GM19239 (cell line): ENCODE results near the gene SRGAP2B.
A peak's percentile ranks its signal among the peaks of the same experiment; 100 is the strongest.
"Not testable (repeated sequence)": the region's sequence is repeated elsewhere in the genome, so short reads cannot be mapped to it uniquely, and the experiment has no call there.

Source experiments
- DNase-seq: peaks from one replicate; pipeline ENCODE4 v3.0.0; 2011; ENCODE audit warnings: low spot score; ENCODE audit not compliant: insufficient read length
- FAIRE-seq: peaks from 2 replicates; lab custom pipeline; 2011; peaks lifted over from hg19 to GRCh38; lab: Jason Lieb, UNC

The SRGAP2B gene

DNA sequence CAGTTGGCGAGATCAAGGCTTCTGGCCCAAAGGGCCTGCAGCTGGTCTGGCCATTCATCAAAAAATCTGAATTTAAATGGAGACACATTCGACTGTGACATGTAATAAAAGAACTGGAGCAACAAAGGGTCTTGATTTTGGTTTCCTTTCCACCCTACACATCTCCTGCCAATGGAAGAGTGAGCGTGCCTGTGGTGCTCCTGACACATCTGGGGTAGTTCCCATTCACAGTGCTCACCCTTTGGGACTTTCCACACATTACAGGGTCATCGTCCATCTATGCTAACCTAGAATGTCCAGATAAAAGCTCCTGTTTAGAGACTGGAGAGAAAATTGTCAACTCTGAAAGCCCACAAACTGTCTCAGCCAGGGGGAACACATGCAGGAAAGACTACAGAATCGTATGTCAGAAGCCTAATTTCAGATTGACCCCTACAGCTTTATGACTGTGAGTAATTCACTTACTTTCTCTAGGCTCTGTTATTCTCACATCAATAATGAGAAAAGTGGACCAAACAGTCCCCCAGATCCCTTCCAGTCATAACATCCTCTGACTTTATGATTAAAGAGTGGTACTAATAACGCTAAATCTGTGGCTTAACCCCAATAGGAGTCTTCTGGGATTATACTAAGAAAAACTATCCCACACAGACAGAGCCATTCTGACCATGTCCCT is 46.8 kb downstream of the SRGAP2B start:
- DNase-seq, FAIRE-seq: not testable (repeated sequence)

DNA sequence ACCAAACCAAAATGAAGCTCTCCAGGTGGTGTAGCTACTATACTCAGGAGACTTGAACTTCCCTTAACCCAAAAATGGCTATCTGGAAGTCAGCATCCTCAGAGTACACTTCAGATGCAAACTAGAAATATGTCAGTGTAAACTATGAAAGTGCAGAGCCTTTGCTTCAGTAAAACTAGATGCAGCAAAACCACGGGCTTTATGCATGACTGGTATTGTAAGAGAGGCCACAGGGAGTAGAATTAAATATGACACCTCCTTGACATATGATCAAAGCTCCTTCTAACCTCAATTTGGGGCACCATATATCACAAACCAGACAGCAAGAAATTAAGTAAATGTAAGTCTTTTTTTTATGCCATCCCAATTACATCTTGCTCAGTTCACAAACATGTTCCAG is 47.6 kb downstream of the SRGAP2B start:
- FAIRE-seq, DNase-seq: not testable (repeated sequence)

DNA sequence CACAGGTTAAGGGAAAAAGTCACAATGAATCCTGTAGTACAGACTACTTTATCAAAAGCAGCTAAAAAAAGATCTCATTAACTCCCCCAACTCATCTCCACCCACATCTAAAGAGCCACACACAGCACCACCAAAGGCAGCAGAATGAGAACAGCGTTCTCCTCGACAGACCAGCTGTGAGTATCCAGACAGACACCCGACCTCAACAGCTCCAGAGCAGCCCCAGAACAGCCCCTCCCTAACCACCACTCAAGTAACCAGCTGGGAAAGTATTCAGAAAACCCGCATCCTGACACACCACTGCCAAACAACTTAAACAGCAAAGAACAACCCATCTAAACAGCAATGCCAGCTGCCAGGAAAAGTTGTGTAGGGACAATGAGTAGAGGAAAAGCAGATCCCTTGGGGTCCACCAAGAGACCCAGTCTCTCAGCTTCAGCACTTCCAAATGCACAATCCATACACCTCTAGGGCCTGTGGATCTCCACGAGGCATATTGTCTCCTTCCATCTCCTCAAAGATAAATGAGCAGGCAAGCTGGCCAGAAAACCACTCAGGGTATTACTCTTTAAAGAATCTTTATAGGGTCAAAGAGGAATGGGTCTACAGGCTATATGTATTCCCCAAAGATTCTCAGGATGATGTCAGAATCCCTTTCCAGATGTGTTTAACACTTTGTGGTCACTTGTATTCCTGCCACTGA is 49.4 kb downstream of the SRGAP2B start:
- DNase-seq, FAIRE-seq: not testable (repeated sequence)

DNA sequence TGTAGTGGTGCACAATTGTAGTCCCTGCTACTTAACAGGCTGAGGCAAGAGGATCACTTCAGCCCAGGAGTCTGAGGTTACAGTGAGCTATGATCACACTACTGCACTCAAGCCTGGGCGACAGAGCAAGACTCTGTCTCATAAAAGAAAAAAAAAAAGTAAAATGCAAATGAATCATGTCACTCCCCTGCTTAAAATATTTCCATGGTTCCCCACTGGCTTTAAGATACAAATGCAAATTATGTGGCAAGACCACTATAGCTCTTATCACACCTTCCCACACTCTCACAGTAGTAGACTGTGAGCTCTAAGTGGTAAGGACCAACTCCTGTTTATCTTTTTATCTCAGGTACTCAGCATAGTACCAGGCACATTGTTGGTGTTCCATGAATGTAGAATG is 53.6 kb downstream of the SRGAP2B start:
- not testable (repeated sequence) for FAIRE-seq, DNase-seq

DNA sequence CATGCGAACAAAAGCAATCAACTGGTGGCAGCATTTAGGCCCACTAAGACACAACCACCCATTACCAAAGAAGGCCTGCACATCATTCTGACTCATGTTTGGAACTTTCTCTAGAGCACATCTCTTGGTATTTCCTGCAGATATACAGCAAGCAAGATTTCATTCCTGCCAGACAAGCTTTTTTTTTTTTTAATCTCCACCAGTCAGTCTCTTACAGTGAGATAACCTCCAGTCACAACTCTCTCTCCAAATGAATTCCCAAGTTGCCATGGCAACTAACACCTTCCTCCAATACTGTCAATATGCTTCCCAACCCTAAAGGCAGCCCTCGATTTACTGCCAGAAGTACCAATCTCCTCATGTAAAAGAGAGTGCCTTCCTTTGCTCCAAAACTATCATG is 59.1 kb downstream of the SRGAP2B start:
- not testable (repeated sequence) for DNase-seq, FAIRE-seq

DNA sequence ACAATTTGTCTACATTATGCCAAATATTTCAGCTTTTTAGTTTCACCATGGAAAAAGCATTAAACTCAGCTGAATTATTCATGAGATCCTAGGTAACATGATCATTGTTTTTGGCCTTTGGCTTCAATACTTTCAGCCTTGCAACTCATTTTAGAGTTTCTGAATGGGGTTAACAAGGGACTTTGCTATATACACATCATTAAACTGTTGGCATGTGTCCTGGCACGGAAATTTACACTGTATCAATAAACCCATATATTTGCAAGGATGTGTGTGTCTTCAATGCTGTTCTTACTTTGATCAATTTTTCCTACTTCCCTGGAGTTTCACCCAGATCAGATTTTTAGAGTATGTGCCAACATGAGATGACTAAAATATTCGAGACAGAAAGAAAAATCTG is 61.6 kb downstream of the SRGAP2B start:
- FAIRE-seq, DNase-seq: not testable (repeated sequence)

DNA sequence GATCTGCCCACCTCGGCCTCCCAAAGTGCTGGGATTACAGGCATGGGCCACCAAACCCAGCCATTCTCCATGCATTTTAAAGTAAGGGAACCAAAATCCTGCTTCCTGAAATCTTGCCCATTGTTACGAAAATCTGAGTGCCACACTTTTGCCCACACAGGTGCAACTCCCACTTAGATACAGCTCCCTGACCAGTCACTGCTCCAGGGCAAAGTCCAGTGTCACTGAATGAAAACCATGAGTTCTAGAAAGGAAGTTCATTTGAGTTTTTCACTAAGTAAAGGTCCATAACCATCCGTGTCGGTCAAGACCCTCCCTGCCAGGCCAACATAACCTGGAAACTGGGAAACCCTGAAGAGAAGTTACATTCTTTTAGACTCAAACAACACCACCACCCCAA is 67.9 kb downstream of the SRGAP2B start:
- not testable (repeated sequence) for FAIRE-seq, DNase-seq

DNA sequence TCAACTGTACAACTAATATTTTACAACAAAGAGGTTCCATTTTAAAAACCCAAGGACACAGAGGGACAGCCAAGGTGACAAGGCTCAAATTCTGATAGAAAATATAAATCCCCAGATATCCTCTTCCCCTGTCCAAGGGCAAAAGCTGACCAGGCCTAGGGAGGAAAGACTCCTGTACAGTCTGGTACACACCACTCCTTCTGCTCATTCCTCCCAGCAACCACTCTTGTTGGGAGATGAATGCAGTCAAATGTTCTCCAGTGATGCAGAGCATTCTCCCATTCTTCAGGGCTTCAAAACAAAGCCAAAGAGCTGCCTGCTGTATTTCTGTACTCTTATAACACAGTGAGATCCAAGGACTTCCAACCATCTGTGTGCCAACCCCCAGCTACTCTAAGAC is 69.8 kb downstream of the SRGAP2B start:
- DNase-seq, FAIRE-seq: not testable (repeated sequence)

DNA sequence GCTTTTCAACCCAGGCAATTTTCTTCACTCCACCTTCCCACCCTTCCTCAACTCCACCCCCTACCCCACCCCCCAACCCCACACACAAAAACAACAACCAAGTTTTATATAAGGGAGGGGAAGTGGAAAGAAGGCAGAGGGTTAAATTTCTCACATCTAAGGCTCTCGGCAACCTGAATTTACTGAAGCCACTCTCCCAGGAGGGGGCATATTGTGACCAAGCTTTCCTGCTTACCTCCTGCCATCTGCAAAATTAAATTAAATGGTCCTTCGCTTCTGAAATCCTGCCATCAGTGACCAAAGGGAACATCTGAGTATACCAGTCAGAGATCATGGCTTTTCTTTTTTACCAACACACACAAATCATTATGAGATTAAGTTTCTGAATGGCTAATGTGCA is 72.9 kb downstream of the SRGAP2B start:
- not testable (repeated sequence) for FAIRE-seq, DNase-seq

DNA sequence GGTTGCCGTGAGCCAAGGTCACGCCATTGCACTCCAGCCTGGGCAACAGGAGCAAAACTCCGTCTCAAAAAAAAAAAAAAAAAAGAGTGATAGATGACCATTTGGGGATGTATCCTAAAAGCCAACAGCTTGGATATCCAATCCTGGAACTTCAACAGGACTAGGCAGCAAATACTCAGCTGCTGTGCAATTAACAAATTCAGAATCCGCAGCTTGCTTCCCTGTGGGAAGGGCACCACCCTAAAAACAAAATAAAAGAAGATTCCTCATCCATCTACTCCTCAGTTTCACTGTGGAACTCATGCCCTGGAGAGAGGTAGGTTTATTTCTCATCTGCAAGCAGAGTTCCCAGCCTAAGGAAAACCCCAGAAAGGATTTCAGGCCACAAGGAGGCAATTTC is 73.4 kb downstream of the SRGAP2B start:
- not testable (repeated sequence) for FAIRE-seq, DNase-seq

DNA sequence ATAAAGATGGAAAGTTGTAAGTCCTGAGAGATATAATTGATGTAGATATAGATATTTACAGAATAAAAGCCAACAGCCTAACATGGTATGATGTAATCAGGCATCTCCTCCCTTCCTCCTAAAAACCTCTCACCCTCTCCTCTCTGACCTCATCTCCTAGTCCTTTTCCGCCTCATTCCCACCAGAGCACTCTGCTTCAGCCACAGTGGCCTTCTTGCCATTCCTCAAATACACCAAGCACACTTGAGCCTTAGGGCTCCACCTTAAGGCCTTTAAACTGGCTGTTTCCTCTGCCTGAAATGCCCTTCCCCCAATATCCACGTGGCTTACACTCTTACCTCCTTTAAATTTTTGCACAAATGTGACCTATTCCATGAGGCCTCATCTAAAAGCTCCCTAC is 75.4 kb downstream of the SRGAP2B start:
- not testable (repeated sequence) for DNase-seq, FAIRE-seq

DNA sequence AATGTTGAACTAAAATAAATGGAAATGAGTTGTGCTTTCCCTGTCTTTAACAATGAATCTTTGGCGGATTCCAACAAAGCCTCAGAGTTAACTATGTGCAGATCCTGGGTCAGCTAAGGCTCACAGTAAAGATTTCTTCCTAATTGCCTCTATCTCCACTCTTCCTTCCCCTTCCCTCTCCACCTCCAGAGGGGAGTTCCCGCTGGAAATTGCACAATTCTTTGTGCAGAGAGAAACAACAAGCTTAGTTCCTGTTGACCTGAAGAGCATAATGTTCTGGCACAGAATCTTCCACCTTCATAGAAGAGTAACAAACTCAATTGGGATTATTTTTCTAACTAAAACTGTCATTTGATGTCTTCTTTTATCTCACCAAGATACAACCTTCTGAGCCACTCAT is 77.4 kb downstream of the SRGAP2B start:
- not testable (repeated sequence) for DNase-seq, FAIRE-seq

DNA sequence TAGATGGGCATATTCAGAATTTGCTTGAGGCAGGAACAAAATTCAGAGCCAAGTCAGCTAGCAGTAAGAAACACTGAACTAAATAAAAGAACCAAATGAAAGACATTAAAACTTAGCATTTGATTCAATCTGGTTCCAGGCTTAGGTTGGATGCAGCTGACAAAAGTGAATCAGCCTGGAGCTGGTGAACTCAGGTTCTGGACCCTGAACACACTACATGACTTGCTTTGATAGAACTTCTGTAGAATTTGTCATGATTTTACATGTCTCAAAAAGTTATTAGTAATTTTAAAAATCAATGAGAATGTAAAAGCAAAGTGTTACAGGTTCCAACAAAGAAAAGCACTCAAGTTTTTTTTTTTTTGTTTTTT is 78.7 kb downstream of the SRGAP2B start:
- DNase-seq, result not testable (repeated sequence)
- FAIRE-seq, result peak; percentile 51

DNA sequence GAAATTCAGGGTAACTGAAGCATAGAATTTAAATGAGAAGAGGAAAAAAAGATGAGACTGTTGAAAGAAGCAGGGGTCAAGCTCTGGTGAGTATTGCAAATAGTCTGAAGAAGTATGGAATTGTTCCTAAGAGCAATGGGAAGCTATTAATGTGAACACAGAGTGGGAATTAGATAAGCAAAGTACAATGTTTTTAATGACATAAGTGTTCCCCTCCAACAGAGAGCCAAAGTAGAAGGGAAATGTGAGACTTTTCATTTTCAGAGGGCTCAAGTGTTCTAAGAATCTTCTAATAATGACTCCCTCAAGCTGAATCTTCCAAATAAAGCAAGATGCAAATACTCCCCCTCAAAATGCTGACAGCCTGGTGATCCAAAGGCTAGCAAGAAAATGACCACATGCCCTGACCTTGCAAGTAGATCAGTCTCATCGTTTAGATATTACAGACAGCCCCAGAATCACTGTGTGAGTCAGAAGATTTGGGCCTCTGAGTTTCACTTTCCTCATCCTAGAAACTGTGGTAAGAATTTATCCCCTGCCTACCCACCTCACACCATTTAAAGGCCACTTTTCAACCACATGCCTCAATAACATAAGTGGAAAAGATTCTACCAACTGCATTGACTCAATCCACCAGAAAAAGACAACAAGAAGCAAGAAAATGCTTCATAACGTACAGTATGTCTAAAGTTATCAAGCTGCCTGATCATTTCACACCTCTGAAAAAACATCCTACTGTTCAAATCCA is 79.2 kb downstream of the SRGAP2B start:
- not testable (repeated sequence) for DNase-seq
- peak; percentile 4 for FAIRE-seq

DNA sequence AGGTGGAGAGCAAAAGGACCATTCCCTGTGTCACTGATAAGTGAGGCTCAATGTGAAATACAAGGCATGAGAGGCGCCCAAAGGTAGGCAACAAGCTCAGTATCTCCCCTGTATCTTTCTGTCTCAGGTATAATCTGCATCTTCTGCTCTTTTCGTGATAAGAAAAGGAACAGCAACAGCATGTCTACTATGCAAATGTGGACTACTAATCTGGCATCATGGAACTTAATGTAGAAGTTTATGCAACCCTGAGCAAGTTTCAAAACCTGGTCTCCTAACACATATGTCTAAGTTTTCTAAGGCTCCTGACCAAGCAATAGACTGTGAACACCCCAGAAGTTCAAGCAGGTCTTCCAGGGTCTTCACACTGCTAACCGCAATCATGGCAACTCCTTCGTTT is 81.8 kb downstream of the SRGAP2B start:
- peak; percentile 40 for FAIRE-seq
- DNase-seq, result not testable (repeated sequence)

DNA sequence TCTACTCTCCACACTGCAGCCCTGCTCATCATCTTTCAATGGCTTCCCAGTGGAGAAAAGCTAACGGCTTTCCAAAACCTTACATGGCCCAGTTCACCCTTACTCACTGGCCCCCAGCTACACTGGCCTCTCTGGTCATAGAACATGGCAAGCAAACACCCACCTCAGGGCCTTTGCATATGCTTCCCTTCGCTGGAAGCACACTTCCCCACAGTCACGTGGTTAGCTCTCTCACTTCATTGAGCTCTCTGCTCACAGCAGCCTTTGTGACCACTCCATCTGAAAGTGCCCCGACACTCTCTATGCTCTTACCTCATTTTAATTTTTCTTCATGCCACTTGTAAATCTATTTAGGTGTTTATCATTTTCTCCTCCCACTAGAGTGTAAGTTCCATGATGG is 83.3 kb downstream of the SRGAP2B start:
- not testable (repeated sequence) for FAIRE-seq, DNase-seq

DNA sequence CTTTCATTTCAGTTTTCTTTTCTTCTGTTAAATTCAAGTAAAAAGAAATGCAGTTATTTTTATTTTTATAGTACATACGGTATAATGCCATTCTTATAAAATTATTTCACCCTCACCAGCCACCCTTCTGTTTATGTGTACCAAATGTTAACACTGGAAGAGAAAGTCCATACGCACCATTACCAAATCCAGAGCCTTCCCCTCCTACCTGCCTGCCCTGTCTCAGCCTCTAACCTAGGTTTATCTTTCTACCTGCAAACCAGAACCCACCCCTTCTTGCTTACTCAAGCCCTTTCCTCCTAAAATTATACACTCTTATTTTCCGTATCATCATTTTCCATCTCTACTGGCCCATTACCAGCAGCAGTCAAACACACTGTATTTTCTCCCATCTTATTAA is 84.5 kb downstream of the SRGAP2B start:
- not testable (repeated sequence) for FAIRE-seq

DNA sequence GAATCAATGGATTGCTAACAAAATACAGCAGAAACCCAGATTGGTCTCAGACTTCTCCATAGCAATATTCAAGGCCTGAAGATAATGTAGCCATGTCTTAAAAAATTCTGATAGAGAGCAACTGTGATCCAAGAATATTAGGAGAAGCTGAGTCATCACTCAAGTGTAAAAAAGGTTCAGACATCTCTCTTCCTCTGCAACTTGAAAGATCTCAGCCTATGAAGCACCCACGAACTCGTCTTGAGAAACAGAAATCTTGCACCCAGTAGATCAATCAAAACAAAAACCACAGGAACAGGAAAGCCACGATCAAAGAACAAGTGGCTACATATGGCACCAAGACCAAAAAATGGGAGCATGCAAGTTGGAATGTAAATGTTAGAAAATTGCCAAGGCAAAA is 85.2 kb downstream of the SRGAP2B start:
- DNase-seq, result not testable (repeated sequence)
- FAIRE-seq, result peak; percentile 59

More for the DNA sequence above, 84.5 kb downstream of the SRGAP2B start:
- not testable (repeated sequence) for DNase-seq

DNA sequence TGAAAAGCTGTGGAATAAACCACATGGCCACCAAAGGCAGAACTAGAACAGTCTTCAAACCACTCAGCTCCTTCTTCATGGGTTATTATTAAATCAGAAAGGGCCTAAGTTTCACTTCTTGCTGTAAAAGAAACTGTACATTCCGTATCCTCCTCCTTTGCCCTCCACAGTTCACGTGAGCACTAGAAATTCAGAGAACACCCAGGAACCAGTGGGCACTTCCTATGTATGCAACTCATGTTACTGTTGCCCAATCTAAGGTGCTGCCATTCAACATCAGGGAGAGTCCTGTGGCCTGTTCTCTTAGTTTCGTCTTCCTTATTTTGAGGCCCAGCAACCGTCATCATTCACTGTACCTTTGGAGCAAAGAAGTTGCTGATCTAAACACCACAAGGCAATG is 86.7 kb downstream of the SRGAP2B start:
- FAIRE-seq, result peak; percentile 80
- not testable (repeated sequence) for DNase-seq

DNA sequence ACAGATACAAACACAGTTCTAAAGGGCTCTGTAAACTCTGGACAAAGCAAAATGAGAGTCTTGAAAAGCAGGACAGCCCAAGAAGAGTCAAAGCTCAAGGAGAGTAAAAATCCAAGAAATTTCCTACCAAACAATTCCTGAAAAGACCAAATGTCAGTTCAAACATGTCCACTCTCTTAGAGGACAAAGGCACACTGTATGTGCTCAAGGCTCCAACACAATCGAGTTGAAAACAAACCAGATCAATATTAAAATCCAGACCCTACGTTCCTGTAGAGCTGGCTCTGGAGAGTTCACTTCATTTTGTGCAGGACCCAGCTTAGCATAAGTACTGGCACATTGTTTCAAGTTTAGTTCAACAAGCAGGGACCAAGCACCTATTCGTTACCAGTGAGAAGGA is 90.0 kb downstream of the SRGAP2B start:
- DNase-seq, FAIRE-seq: not testable (repeated sequence)

DNA sequence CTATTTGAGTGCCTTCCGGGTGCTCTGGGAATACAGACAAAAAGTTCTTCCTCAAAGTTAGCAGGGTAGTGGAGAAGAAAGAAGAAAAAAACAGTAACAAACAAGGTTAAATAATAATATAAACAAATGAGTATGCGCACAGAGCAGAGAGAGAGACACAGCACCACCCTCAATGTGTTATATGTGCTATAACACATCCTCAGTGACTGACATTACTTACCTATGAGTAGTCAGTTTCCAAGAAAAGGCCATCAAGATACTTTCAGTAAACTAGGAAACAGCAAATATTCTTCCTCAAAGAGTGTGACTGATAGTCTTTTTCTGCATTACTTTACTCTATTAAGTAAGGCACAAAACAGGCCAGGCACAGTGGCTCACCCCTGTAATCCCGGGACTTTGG is 93.7 kb downstream of the SRGAP2B start:
- not testable (repeated sequence) for DNase-seq, FAIRE-seq
